HUDEP-2 (cell line): ENCODE results near the gene KATNA1.

ENCODE experiments used
- DNase-seq, 76 experiments: peaks; one replicate each; lab custom pipeline; 2025; ENCODE audit not compliant: unreplicated experiment in 76 of 76; lab: John Stamatoyannopoulos, UW

Gene KATNA1

DNA sequence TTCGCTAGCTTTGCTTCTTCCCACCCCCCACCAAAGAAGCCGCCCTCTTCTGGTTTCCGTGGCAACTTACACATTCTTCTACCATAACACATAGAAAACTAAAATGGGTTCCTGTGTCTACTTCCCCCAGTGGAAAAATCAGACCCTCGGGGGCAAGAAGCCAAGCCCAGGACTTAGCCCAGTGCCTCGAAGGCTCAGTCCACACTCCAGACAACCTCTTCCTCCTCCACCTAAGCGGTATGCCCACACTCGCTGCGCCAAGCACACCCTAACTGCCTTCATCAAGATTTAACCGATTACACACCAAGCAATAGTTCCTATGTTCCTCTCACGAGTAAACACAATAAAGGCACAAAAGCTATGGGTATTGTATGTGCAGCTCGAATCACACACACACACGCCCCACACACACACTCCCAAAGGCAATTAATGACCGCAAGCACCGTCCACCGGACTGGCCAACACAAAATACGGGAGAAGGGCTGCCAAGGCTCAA, 103.2 kb downstream of the KATNA1 start:
- peak in 51 of 76 experiments; percentile 14 to 74 (median 37) for DNase-seq
